HepG2 (cell line): ENCODE measurements around the gene HIPK4. TPM values are rescaled to one million over a fixed set of nuclear protein-coding genes. Genes with fewer than 3 reads are reported as not detected.

Experiments used
- ATAC-seq: fragments of 200-7000 bp; cut with Tn5 transposase; 3 replicates; pipeline ENCODE4 v1.9.1; 2020; ENCODE audit warnings: mild to moderate bottlenecking, moderate library complexity
- BruUV-seq: library from RNA; stranded (reverse); fragments of 400-500 nt; replicated peaks from 2 replicates; lab custom pipeline; 2021; lab: Mats Ljungman, UMichigan
- CTCF ChIA-PET: fragments of 300-600 bp; formaldehyde crosslinking; extraction: SDS; loops from one replicate; lab custom pipeline; 2021; ENCODE audit warnings: low total read pairs, inconsistent platforms, low intra/inter-chr PET ratio; lab: Yijun Ruan, JAX
- POLR2A ChIA-PET: fragments of 350-600 bp; sonication (Branson Sonifier 250); formaldehyde crosslinking; loops from one replicate; lab custom pipeline; 2020; ENCODE audit warnings: antibody characterized with exemption, inconsistent platforms; lab: Yijun Ruan, JAX
- DNase-seq: peaks from one replicate; pipeline ENCODE4 v3.0.0-alpha.2; 2015; ENCODE audit warnings: low spot score
- FAIRE-seq: peaks from 3 replicates; lab custom pipeline; 2011; peaks lifted over from hg19 to GRCh38; lab: Jason Lieb, UNC
- H2AFZ ChIP-seq: one replicate; pipeline ENCODE4 v1.6.1; 2011; ENCODE audit warnings: low read length, inconsistent platforms
- H3K27ac ChIP-seq: fragments of 300-600 bp; 3 replicates; pipeline ENCODE4 v1.8.0; 2011; ENCODE audit warnings: mixed run types, mild to moderate bottlenecking, mixed read lengths, low read length, inconsistent platforms; ENCODE audit not compliant: insufficient read depth; ENCODE audit errors: extremely low read length
- H3K27me3 ChIP-seq, 2 experiments: fragments of 200-600 bp in 1 of 2; 2 replicates in 1 of 2; 3 replicates in 1 of 2; pipeline versions ENCODE4 v1.6.0 to v1.8.0; 2011; ENCODE audit warnings: low read length in 2 of 2, mild to moderate bottlenecking in 2 of 2, moderate library complexity in 2 of 2, inconsistent platforms in 1 of 2; ENCODE audit not compliant: insufficient read depth in 2 of 2, control insufficient read depth in 1 of 2
- H3K36me3 ChIP-seq, 2 experiments: fragments of 200-600 bp in 1 of 2; replicated peaks in 1 of 2; 2 replicates in 1 of 2; 3 replicates in 1 of 2; pipeline versions ENCODE4 v1.5.1 to v1.8.0; 2011; ENCODE audit warnings: low read length in 2 of 2, inconsistent platforms in 1 of 2; ENCODE audit not compliant: insufficient read depth in 2 of 2, control insufficient read depth in 1 of 2
- H3K4me1 ChIP-seq: 2 replicates; pipeline ENCODE4 v1.5.1; 2012; ENCODE audit warnings: low read length, inconsistent platforms; ENCODE audit not compliant: insufficient read depth
- H3K4me2 ChIP-seq: 2 replicates; pipeline ENCODE4 v1.6.0; 2011; ENCODE audit warnings: low read depth, low read length, inconsistent platforms
- H3K4me3 ChIP-seq, 3 experiments: fragments of 200-600 bp in 1 of 3; sonication (generic), shearing (Covaris generic) in 1 of 3; replicated peaks in 1 of 3; 2 replicates each; pipeline ENCODE4 v1.5.1; 2011 to 2016; ENCODE audit warnings: low read length in 3 of 3, inconsistent platforms in 2 of 3, low read depth in 2 of 3, mild to moderate bottlenecking in 2 of 3, control low read depth in 1 of 3, mixed read lengths in 1 of 3; ENCODE audit not compliant: insufficient read depth in 1 of 3
- H3K79me2 ChIP-seq: one replicate; pipeline ENCODE4 v1.6.1; 2011; ENCODE audit warnings: low read length, inconsistent platforms; ENCODE audit not compliant: insufficient read depth
- H3K9ac ChIP-seq: 2 replicates; pipeline ENCODE4 v1.6.0; 2011; ENCODE audit warnings: mild to moderate bottlenecking, low read depth, low read length, inconsistent platforms; ENCODE audit not compliant: insufficient read depth
- H3K9me3 ChIP-seq: 2 replicates; pipeline ENCODE4 v1.5.1; 2012; ENCODE audit warnings: mild to moderate bottlenecking, low read length
- H4K20me1 ChIP-seq: 2 replicates; pipeline ENCODE4 v1.6.0; 2011; ENCODE audit warnings: inconsistent platforms, mild to moderate bottlenecking, low read length, moderate library complexity; ENCODE audit not compliant: insufficient read depth
- CREM ChIP-seq, 2 experiments: sonication (generic) in 1 of 2; formaldehyde crosslinking in 1 of 2; IDR thresholded peaks; 2 replicates each; pipeline versions ENCODE4 v1.4.0 to v1.6.1; 2016 to 2020; ENCODE audit warnings: antibody characterized with exemption in 1 of 2, mild to moderate bottlenecking in 1 of 2, missing genetic modification reagents in 1 of 2
- HMG20A ChIP-seq: IDR thresholded peaks from 2 replicates; pipeline ENCODE4 v1.6.1; 2016; ENCODE audit warnings: borderline replicate concordance
- JUNB ChIP-seq: sonication (generic); formaldehyde crosslinking; IDR thresholded peaks from 2 replicates; pipeline ENCODE4 v1.8.0; 2022; ENCODE audit warnings: missing genetic modification reagents, mild to moderate bottlenecking, borderline replicate concordance
- NFE2L2 ChIP-seq: fragments of 150-350 bp; IDR thresholded peaks from 2 replicates; pipeline ENCODE4 v1.6.1; 2014; ENCODE audit warnings: low read length
- SOX13 ChIP-seq, 3 experiments: fragments of 450-650 bp in 1 of 3; sonication (generic) in 1 of 3; formaldehyde crosslinking in 1 of 3; IDR thresholded peaks in 2 of 3; conservative IDR thresholded peaks in 1 of 3; 2 replicates each; pipeline versions ENCODE4 v1.5.0 to v1.6.1; 2016 to 2020; ENCODE audit warnings: antibody characterized with exemption in 1 of 3, mild to moderate bottlenecking in 1 of 3, missing compliant biosample characterization in 1 of 3, missing genetic modification reagents in 1 of 3, moderate library complexity in 1 of 3
- TRIM24 ChIP-seq: sonication (generic); formaldehyde crosslinking; IDR thresholded peaks from 2 replicates; pipeline ENCODE4 v1.8.0; 2022; ENCODE audit warnings: mild to moderate bottlenecking, missing genetic modification reagents
- ZNF12 ChIP-seq: sonication (generic); formaldehyde crosslinking; IDR thresholded peaks from 2 replicates; pipeline ENCODE4 v1.5.0; 2020; ENCODE audit warnings: missing genetic modification reagents
- WGBS: methylation state at CpG from one replicate; pipeline ENCODE4 v1.1.6; 2017; ENCODE audit warnings: low lambda C conversion rate; 5-methylcytosine and 5-hydroxymethylcytosine counted together
- in situ Hi-C: cut with HindIII; loops from 2 replicates; pipeline ENCODE4 v1.10.0; 2017; ENCODE audit warnings: low pct_unique_long_range_greater_than_20kb; ENCODE audit not compliant: extremely low pct_ligation_motif_present
- intact Hi-C: fragments of 100-400 bp; cut with micrococcal nuclease; formaldehyde crosslinking; loops from one replicate; pipeline ENCODE4 v1.10.0; 2022; ENCODE audit not compliant: unreplicated experiment
- polyA plus RNA-seq, 8 experiments: library from polyadenylated mRNA; depleted of rRNA in 3 of 8; stranded (reverse) in 7 of 8; unstranded in 1 of 8; fragments of >200 nt; fragmentation: Illumina TruSeq in 4 of 8; extraction: Trizol in 4 of 8; gene quantifications; 2 replicates each; pipeline versions ENCODE4 v1.2.1 to v1.2.3, GENCODE V29; 2011 to 2016; ENCODE audit warnings: low read depth in 4 of 8, missing spikeins in 1 of 8, mixed read lengths in 1 of 8; ENCODE audit not compliant: insufficient read depth in 1 of 8
- total RNA-seq, 5 experiments: library from RNA; depleted of rRNA; stranded (reverse); fragments of >200 nt; fragmentation: Illumina TruSeq; extraction: Trizol; gene quantifications; 2 replicates each; pipeline ENCODE4 v1.2.3, GENCODE V29; 2016; ENCODE audit warnings: low read depth in 1 of 5
- TF ChIP-seq, protein P1 (sequence below): sonication (generic); formaldehyde crosslinking; IDR thresholded peaks from 2 replicates; pipeline ENCODE4 v1.8.1; 2023; ENCODE audit warnings: mild to moderate bottlenecking, inconsistent platforms, moderate library complexity, missing genetic modification reagents, borderline replicate concordance
- TF ChIP-seq, protein P2 (sequence below): sonication (generic); formaldehyde crosslinking; IDR thresholded peaks from 2 replicates; pipeline ENCODE4 v1.4.0; 2020; ENCODE audit warnings: missing genetic modification reagents, mild to moderate bottlenecking, borderline replicate concordance
- TF ChIP-seq, protein P3 (sequence below): sonication (generic); formaldehyde crosslinking; IDR thresholded peaks from 2 replicates; pipeline ENCODE4 v1.4.0; 2020; ENCODE audit warnings: missing genetic modification reagents

Gene HIPK4
- total and polyA plus RNA-seq, 2 of the 13 experiments (the other 11 are each of a cell fraction or from before 2014, with no cell fraction given): 0.03 TPM; not detected in 1

DNA sequence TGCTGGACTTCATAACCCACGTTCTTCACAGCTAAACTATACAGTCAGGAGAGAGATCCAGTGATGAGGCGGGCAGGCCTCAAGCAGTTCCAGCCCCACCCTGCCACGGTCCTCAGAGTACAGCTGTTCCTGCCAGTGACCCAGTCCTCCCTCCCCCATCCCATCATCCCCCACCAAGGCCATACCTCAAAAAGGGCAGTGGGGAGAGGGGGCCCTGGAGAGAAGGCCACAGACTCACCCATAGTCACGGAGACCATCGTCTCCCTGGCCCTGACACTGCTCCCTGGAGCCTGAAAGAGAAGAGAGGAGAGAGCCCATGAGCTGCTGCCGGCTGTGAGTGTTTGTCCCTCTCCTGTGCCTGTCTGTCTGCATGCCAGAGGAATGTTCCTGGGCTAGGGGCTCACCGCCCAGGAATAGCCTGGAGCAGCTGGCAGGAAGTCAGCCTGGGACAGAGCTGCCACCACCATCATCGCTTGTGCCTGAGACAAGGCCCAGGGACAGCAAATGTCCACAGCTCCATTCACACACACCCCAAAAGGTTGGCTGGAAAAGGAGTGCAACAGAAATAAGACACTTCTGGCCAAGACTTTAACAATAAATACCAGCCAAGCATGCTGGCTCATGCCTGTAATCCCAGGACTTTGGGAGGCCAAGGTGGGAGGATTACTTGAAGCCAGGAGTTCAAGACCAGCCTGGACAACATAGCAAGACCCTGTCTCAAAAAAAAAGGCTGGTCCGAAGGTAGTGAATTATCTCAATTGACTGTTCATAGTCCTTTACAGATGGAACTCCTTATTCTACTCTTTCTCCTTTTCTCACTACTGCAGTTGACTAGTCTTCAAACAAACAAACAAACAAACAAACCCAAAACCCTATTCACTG lies 48.1 kb downstream of the HIPK4 start:
- DNase-seq (no peak), ATAC-seq (no peak), FAIRE-seq (no peak)
- TF ChIP-seq, protein P1, sequence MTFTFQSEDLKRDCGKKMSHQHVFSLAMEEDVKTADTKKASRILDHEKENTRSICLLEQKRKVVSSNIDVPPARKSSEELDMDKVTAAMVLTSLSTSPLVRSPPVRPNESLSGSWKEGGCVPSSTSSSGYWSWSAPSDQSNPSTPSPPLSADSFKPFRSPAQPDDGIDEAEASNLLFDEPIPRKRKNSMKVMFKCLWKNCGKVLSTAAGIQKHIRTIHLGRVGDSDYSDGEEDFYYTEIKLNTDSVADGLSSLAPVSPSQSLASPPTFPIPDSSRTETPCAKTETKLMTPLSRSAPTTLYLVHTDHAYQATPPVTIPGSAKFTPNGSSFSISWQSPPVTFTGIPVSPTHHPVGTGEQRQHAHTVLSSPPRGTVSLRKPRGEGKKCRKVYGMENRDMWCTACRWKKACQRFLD (CRISPR knock-in tag): no peak
- TF ChIP-seq TRIM24 (CRISPR knock-in tag): no peak
- no peak for TF ChIP-seq JUNB (CRISPR knock-in tag)
- no peak for TF ChIP-seq CREM (IDR thresholded peaks at IDR 0.05)
- no peak for TF ChIP-seq CREM (CRISPR knock-in tag; IDR thresholded peaks at IDR 0.05)
- TF ChIP-seq, protein P2, sequence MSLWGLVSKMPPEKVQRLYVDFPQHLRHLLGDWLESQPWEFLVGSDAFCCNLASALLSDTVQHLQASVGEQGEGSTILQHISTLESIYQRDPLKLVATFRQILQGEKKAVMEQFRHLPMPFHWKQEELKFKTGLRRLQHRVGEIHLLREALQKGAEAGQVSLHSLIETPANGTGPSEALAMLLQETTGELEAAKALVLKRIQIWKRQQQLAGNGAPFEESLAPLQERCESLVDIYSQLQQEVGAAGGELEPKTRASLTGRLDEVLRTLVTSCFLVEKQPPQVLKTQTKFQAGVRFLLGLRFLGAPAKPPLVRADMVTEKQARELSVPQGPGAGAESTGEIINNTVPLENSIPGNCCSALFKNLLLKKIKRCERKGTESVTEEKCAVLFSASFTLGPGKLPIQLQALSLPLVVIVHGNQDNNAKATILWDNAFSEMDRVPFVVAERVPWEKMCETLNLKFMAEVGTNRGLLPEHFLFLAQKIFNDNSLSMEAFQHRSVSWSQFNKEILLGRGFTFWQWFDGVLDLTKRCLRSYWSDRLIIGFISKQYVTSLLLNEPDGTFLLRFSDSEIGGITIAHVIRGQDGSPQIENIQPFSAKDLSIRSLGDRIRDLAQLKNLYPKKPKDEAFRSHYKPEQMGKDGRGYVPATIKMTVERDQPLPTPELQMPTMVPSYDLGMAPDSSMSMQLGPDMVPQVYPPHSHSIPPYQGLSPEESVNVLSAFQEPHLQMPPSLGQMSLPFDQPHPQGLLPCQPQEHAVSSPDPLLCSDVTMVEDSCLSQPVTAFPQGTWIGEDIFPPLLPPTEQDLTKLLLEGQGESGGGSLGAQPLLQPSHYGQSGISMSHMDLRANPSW (CRISPR knock-in tag): no peak
- TF ChIP-seq, protein P3, sequence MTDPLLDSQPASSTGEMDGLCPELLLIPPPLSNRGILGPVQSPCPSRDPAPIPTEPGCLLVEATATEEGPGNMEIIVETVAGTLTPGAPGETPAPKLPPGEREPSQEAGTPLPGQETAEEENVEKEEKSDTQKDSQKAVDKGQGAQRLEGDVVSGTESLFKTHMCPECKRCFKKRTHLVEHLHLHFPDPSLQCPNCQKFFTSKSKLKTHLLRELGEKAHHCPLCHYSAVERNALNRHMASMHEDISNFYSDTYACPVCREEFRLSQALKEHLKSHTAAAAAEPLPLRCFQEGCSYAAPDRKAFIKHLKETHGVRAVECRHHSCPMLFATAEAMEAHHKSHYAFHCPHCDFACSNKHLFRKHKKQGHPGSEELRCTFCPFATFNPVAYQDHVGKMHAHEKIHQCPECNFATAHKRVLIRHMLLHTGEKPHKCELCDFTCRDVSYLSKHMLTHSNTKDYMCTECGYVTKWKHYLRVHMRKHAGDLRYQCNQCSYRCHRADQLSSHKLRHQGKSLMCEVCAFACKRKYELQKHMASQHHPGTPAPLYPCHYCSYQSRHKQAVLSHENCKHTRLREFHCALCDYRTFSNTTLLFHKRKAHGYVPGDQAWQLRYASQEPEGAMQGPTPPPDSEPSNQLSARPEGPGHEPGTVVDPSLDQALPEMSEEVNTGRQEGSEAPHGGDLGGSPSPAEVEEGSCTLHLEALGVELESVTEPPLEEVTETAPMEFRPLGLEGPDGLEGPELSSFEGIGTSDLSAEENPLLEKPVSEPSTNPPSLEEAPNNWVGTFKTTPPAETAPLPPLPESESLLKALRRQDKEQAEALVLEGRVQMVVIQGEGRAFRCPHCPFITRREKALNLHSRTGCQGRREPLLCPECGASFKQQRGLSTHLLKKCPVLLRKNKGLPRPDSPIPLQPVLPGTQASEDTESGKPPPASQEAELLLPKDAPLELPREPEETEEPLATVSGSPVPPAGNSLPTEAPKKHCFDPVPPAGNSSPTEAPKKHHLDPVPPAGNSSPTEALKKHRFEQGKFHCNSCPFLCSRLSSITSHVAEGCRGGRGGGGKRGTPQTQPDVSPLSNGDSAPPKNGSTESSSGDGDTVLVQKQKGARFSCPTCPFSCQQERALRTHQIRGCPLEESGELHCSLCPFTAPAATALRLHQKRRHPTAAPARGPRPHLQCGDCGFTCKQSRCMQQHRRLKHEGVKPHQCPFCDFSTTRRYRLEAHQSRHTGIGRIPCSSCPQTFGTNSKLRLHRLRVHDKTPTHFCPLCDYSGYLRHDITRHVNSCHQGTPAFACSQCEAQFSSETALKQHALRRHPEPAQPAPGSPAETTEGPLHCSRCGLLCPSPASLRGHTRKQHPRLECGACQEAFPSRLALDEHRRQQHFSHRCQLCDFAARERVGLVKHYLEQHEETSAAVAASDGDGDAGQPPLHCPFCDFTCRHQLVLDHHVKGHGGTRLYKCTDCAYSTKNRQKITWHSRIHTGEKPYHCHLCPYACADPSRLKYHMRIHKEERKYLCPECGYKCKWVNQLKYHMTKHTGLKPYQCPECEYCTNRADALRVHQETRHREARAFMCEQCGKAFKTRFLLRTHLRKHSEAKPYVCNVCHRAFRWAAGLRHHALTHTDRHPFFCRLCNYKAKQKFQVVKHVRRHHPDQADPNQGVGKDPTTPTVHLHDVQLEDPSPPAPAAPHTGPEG: no peak
- TF ChIP-seq HMG20A: no peak
- no peak for TF ChIP-seq NFE2L2
- TF ChIP-seq SOX13 (IDR thresholded peaks at IDR 0.05): no peak
- TF ChIP-seq SOX13 (CRISPR knock-in tag; conservative IDR thresholded peaks at IDR 0.05 in 1 of 2, IDR thresholded peaks at IDR 0.05 in 1 of 2): no peak
- no peak for TF ChIP-seq ZNF12 (CRISPR knock-in tag)
- POLR2A ChIA-PET: no interaction called here
- Histone ChIP-seq H3K79me2 (peaks cover 9% of the 10 kb centered on the region), H3K4me1 (peaks cover 2% of the 10 kb centered on the region; the same call in 1 of the 2 replicates), H3K4me3 (no peak overlapping the region), H3K4me2 (no peak overlapping the region), H2AFZ (no peak overlapping the region), H3K9ac (no peak overlapping the region), H3K9me3 (no peaks in the 10 kb centered on the region), H4K20me1 (no peaks in the 10 kb centered on the region; the same call in 1 of the 2 replicates), H3K36me3 (peaks cover 0 to 8% of the 10 kb centered on the region in 2 experiments; a peak in 1 of 5 replicates), H3K27ac (no peak overlapping the region), H3K27me3 (no peaks in the 10 kb centered on the region)
- intact Hi-C loops: loop anchor here (10.0 kb wide), 1 partner anchor 83 kb away; the partner anchor contains the start of gene SERTAD1
- BruUV-seq: no TSS peak
- in situ Hi-C loops: no loop called here
- WGBS: 91% methylated on average over 7 of the region's 9 CpGs
- CTCF ChIA-PET: no interaction called here
